CD1c-positive myeloid dendritic cell (primary cell): ENCODE measurements around the gene FRMD1.

ENCODE experiments used
- DNase-seq: peaks from one replicate; pipeline ENCODE4 v3.0.0-alpha.2; 2016; ENCODE audit errors: extremely low spot score

FRMD1 gene

GRCh38 chr6:168055696-168056489 lies 23.1 kb downstream of the FRMD1 start:
- DNase-seq, result no peak

- DNase-seq, result no peak
Measured at GRCh38 chr6:168054765-168055560, 24.0 kb downstream of the FRMD1 start.

- no peak for DNase-seq
Measured at GRCh38 chr6:168053957-168054471, 25.0 kb downstream of the FRMD1 start.

GRCh38 chr6:168053086-168053956 lies 25.7 kb downstream of the FRMD1 start:
- DNase-seq, result no peak

GRCh38 chr6:168052291-168052891 lies 26.6 kb downstream of the FRMD1 start:
- no peak for DNase-seq

GRCh38 chr6:168051648-168052047 lies 27.4 kb downstream of the FRMD1 start:
- DNase-seq, result no peak

GRCh38 chr6:168050881-168051586 lies 28.0 kb downstream of the FRMD1 start:
- no peak for DNase-seq

- DNase-seq, result no peak
Measured at GRCh38 chr6:168050225-168050880, 28.7 kb downstream of the FRMD1 start.

GRCh38 chr6:168049706-168050224 lies 29.2 kb downstream of the FRMD1 start:
- no peak for DNase-seq

- no peak for DNase-seq
Measured at GRCh38 chr6:168049277-168049676, 29.7 kb downstream of the FRMD1 start.

- no peak for DNase-seq
Measured at GRCh38 chr6:168048724-168049025, 30.3 kb downstream of the FRMD1 start.

- no peak for DNase-seq
Measured at GRCh38 chr6:168047841-168048723, 30.9 kb downstream of the FRMD1 start.

GRCh38 chr6:168046696-168047095 lies 32.3 kb downstream of the FRMD1 start:
- DNase-seq, result no peak

- DNase-seq, result no peak
Measured at GRCh38 chr6:168045706-168046620, 33.0 kb downstream of the FRMD1 start.

- no peak for DNase-seq
Measured at GRCh38 chr6:168045141-168045691, 33.8 kb downstream of the FRMD1 start.

- DNase-seq, result no peak
Measured at GRCh38 chr6:168044521-168045130, 34.4 kb downstream of the FRMD1 start.

- DNase-seq, result no peak
Measured at GRCh38 chr6:168043848-168044415, 35.1 kb downstream of the FRMD1 start.
